ENCODE results near the gene FAM209A.
"Not testable (repeated sequence)": the region's sequence is repeated elsewhere in the genome, so short reads cannot be mapped to it uniquely, and the experiment has no call there.

FAM209A gene

GRCh38 chr20:56522311-56522710 lies 2.2 kb upstream of the FAM209A start:
- peaks cover 17% of the 10 kb centered on the region for H3K9me3 Mint-ChIP-seq
- H3K4me1 Mint-ChIP-seq = no peaks in the 10 kb centered on the region
- no peak overlapping the region for H3K4me3 Mint-ChIP-seq
- no peak for TF ChIP-seq CTCF (IDR thresholded peaks at IDR 0.05; ENCODE audit: unreplicated experiment in 3 of 3)
- H3K36me3 Mint-ChIP-seq (ENCODE audit: low read depth) = peaks cover 58% of the 10 kb centered on the region
- H3K27ac Mint-ChIP-seq = no peak overlapping the region
- H3K27me3 Mint-ChIP-seq (ENCODE audit: low read depth) = no peaks in the 10 kb centered on the region

GRCh38 chr20:56527521-56527920 lies 3.0 kb downstream of the FAM209A start:
- Mint-ChIP-seq H3K27me3 (ENCODE audit: low read depth) (peaks cover 3% of the 10 kb centered on the region), H3K27ac (no peak overlapping the region), H3K4me3 (no peak overlapping the region), H3K36me3 (ENCODE audit: low read depth) (peaks cover 9% of the 10 kb centered on the region), H3K4me1 (no peaks in the 10 kb centered on the region), H3K9me3 (peaks cover 3% of the 10 kb centered on the region)
- TF ChIP-seq CTCF (IDR thresholded peaks at IDR 0.05; ENCODE audit: unreplicated experiment in 3 of 3) = no peak

GRCh38 chr20:56532946-56533345 lies 8.4 kb downstream of the FAM209A start, which contains the start of gene FAM209B:
Gene FAM209B (plus strand): TSS chr20:56533246. CDS start chr20:56533342, 96 bp downstream.
- not testable (repeated sequence) for H3K4me3 Mint-ChIP-seq; H3K36me3 Mint-ChIP-seq (ENCODE audit: low read depth); H3K4me1 Mint-ChIP-seq; H3K27ac Mint-ChIP-seq; H3K9me3 Mint-ChIP-seq
- H3K27me3 Mint-ChIP-seq (ENCODE audit: low read depth) = peaks cover 13% of the 10 kb centered on the region

GRCh38 chr20:56537997-56538396 lies 13.5 kb downstream of the FAM209A start:
- H3K4me1 Mint-ChIP-seq = no peaks in the 10 kb centered on the region
- no peaks in the 10 kb centered on the region for H3K9me3 Mint-ChIP-seq
- H3K4me3 Mint-ChIP-seq = no peak overlapping the region
- no peaks in the 10 kb centered on the region for H3K36me3 Mint-ChIP-seq (ENCODE audit: low read depth)
- no peak for TF ChIP-seq CTCF (IDR thresholded peaks at IDR 0.05; ENCODE audit: unreplicated experiment in 3 of 3)
- no peak overlapping the region for H3K27ac Mint-ChIP-seq
- H3K27me3 Mint-ChIP-seq (ENCODE audit: low read depth) = peaks cover 14% of the 10 kb centered on the region

GRCh38 chr20:56540415-56540814 lies 15.9 kb downstream of the FAM209A start:
- H3K27me3 Mint-ChIP-seq (ENCODE audit: low read depth) = peaks cover 9% of the 10 kb centered on the region
- H3K36me3 Mint-ChIP-seq (ENCODE audit: low read depth) = no peaks in the 10 kb centered on the region
- H3K9me3 Mint-ChIP-seq = no peaks in the 10 kb centered on the region
- no peak overlapping the region for H3K27ac Mint-ChIP-seq
- no peaks in the 10 kb centered on the region for H3K4me1 Mint-ChIP-seq
- no peak for TF ChIP-seq CTCF (IDR thresholded peaks at IDR 0.05; ENCODE audit: unreplicated experiment in 3 of 3)
- no peak overlapping the region for H3K4me3 Mint-ChIP-seq

GRCh38 chr20:56542489-56543030 lies 18.0 kb downstream of the FAM209A start:
- no peak for TF ChIP-seq CTCF (IDR thresholded peaks at IDR 0.05; ENCODE audit: unreplicated experiment in 3 of 3)
- Mint-ChIP-seq H3K4me3 (no peak overlapping the region), H3K27me3 (ENCODE audit: low read depth) (peaks cover 13% of the 10 kb centered on the region), H3K27ac (no peak overlapping the region), H3K36me3 (ENCODE audit: low read depth) (no peaks in the 10 kb centered on the region), H3K9me3 (peaks cover 3% of the 10 kb centered on the region), H3K4me1 (no peaks in the 10 kb centered on the region)

All from nephron (organoid).